GM21723 (cell line): ENCODE data around the gene ARRB1.
A peak's percentile ranks its signal among the peaks of the same experiment; 100 is the strongest.
"Not testable (repeated sequence)": the region's sequence is repeated elsewhere in the genome, so short reads cannot be mapped to it uniquely, and the experiment has no call there.

Experiments used
- ATAC-seq: cut with Tn5 transposase; IDR thresholded peaks from one replicate; pipeline ENCODE4 v1.9.1; 2021; ENCODE audit warnings: mild to moderate bottlenecking, moderate library complexity; ENCODE audit not compliant: unreplicated experiment

The ARRB1 gene

DNA sequence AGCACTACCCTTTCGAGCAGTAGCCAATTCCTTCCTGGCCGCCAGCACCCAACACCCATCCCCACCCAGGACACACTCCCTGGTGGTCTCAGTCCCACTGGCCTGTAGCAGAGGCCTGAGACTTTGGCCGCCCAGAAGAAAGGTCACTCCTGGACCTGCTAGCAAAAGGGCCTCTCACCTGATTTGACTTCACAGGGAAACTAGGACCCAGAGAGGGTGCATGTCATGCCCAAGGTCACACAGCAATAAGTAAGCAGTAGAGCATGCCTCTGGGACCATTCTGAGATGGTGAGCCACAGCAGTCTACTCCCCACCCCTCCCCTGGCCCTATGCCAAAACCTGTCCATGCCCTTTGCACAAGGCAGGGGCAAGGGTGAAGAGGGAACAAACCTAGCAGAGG lies 7.3 kb downstream of the ARRB1 start:
- no peak for ATAC-seq

DNA sequence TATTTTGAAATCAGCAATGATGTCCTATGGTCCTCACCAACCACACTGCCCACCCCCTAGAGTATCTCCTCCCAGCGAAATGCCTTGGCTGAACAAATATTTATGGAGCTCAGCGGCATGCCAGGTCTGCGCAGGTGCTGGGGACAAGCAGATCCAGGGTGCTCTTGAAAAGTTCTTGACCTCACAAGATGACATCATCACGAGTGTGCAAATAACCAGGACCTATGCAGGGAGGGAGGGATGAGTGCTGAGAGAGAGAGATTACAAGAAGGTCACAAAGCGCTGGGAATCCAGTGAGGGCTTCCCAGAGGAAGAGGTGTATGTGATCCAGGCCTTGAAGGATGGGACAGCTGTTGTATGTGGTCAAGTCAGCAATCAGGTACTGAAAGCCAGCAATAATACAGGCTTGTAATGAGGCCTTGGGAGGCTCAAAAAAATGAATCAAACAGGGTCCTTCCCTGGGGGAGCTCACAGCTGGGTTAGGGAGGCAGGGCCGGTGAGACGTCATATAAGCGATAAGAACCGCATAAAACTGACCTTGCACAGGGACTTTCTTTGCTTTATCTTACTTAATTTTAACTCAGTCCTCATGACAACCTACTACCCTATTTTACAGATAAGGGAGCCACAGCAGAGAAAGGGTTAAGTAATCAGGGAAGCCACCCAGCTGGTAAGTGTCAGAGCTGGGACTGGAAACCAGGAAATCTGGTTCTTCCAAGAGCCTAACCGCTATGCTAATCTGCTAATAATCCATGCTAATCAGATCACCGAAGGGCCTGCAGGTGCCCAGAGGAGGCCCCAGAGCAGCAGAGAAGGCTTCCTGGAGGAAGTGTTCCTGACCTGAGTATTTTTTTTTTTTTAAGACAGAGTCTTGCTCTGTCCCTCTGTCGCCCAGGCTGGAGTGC lies 8.2 kb downstream of the ARRB1 start:
- no peak for ATAC-seq

DNA sequence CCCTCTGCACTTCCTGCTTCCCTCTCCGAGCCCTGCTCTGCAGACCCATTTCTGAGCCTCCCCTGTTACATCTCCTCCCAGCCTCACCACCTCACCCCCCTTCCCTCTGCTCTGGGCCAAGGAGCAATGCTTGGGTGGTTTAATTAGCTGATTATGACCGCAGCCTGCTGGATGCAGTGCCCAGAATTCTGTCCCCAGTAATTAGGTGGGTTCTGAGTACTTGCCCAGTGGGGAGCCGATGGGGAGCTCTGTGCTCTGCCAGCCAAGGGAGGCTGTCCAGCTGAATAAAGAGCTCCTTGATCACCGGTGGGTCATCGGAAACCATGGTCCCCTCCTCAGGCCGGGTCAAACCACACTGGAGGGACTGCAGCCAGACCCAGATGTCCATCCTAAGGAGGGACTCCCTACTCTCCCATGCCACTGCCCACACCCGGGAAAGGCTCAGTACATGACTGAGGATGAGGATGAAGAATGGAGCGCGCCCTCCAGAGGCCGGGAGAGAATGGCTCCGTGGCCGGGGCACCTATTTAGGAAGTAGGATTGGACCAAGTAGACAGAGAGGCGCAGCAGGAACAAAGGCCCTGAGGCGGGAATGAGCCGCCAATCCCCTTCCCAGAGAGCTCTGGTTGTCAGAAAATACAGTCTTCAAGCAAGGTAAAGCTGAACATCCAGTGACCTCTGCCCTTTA lies 9.1 kb downstream of the ARRB1 start:
- ATAC-seq: no peak

DNA sequence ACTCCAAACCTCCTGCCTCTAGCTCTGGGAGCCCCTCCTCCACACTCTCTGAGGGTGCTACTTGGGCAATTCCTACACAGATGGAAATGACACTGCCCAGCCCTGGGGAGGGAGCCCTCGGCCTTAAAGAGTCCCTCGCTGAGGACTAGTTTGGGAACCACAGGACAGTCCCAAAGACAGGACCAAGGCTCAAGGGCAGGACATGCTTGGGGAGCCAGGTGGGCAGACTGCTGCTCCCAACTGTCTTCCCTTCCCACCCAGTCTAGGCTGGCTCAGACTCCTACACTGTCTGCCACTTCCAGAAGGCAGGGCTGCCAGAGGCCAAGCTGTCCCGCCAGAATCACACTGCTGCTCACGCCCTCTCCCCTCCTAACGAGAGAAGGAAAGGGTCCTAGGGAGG lies 9.8 kb downstream of the ARRB1 start:
- no peak for ATAC-seq

DNA sequence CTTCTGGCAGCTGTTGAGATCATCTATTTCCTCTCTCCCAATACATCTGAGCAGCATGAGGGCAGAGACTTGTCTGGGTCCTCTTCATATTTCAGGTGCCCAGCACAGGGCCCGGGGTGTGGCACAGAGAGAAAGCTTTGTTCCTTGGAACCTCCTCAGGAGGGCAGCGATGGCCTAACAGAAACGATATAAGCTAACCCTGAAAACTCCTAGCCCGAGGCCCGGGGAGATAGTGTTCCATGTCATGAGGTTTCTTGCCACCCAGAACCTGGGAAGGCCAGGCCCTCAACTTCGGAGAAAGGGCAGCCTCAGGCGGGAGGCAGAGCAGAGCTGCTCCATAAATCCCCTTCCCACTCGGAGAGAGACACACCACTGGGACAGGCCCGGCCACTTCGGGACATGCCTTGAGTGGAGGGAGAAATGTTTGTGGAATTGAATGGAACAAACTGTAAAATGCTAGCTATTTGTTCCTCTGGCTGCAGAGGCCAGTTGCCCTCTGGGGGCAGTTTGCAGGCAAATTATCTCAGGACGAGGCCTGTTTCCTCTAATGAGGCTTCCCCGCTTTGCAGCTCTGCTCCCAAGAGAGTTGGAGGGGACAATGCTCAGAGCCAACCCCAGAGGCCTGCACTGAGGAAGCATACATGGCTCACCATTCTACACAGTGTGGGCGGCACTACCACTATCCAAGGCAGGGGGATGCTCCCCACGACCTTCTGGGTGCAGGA lies 11.6 kb downstream of the ARRB1 start:
- peak; percentile 34 for ATAC-seq

DNA sequence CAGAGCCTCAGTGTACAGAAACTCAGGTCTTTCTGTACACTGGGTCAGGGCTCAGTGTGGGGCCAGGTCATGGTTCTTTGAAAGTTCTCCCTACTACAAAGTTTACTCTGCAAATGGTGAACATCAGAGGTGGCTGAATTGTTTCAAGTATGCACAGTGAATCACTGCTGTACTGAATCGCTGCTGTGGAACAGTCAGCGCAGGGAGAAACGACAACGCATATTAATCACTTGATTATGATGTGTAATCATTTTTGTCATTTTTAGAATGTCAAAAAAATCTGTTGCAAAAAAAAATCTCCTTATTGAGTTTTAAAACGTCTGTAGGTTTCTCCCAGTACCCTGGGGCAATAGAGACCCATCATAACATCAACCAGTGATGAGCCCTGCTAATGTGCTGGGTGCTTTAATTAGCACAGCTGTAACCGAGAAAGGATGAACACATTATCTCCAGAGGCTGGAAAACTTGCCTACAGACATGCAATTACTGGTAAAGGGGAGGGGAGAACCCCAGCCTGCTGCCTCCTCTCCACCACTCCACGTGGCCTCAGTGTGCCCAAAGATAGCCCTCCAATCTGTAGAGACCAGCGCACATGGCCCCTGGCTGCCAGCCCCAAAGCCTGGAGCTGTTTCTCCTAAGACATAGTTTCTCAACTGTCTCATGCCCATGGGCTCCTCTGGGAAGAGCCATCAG lies 12.8 kb downstream of the ARRB1 start:
- ATAC-seq: no peak

DNA sequence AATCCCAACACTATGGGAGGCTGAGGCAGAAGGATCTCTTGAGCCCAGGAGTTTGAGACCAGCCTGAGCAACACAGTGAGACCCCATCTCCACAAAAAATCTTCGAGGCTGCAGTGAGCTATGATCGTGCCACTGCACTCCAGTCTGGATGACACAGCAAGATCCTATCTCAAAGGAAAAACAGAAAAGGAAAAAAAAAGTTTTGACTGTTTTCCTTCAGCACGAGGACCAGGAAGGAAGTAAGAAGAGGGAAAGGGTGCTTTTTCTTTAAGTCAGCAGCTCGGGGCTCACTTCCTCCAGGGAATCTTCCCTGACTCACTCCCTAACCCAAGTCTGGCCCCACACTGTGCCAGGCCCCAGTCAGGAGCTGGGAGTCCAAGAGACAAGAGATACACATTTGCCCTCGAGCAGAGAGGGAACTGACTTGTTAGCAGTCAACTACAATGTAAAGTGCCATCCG lies 14.2 kb downstream of the ARRB1 start:
- ATAC-seq: no peak

DNA sequence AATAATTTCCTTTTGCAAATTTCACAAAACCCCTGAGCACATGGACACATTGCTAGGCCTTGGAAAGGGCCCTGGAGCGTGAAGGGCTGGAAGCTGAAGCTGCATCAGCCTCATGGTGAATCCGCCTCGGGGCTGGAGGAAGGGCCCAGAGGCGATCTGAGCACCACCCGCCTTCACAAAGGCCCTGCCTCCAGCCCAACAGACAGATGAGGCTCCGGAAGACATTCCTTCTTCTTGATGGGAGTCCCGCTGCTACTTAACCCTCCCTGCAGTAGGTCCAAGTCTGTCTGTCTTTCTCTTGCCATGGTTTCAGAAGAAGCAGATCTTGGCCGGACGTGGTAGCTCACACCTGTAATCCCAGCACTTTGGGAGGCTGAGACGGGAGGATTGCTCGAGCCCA lies 16.5 kb downstream of the ARRB1 start:
- no peak for ATAC-seq

DNA sequence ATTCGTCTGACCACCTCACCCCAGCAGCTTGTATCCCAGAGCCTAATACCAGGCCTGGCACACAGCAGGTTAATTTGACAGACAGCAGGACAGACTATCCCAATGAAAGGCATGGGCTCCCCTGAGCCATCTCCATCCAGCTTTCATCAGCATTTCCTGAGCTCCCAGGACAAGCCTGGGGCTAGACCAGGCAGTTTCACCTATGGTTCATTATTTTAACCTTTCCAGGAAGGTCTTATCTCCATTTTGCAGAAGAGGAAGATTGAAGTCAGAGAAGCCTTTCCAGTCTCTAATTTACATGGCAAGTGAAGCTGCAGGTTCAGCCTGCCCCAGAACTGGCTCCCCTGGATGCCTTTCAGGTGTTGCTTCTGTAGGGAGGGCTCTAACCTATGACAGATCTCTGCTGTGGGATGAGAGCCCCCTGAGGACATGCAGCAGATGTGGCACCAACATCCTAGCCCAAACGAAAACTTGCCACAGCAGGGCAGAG lies 17.0 kb downstream of the ARRB1 start:
- ATAC-seq: no peak

DNA sequence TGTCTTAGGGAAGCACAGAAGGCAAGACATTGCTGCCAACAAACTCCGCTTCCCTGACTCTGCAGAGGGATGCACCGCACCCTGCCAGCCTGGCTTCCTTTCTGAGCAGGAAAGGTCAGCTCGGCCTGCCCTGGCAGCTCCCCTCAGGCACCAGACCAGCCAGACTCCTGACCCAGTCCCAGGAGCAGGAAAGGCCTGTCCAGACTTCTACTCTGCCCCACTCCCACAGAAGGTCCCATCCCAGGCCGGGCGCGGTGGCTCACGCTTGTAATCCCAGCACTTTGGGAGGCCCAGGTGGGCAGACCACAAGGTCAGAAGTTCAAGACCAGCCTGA lies 17.7 kb downstream of the ARRB1 start:
- no peak for ATAC-seq

DNA sequence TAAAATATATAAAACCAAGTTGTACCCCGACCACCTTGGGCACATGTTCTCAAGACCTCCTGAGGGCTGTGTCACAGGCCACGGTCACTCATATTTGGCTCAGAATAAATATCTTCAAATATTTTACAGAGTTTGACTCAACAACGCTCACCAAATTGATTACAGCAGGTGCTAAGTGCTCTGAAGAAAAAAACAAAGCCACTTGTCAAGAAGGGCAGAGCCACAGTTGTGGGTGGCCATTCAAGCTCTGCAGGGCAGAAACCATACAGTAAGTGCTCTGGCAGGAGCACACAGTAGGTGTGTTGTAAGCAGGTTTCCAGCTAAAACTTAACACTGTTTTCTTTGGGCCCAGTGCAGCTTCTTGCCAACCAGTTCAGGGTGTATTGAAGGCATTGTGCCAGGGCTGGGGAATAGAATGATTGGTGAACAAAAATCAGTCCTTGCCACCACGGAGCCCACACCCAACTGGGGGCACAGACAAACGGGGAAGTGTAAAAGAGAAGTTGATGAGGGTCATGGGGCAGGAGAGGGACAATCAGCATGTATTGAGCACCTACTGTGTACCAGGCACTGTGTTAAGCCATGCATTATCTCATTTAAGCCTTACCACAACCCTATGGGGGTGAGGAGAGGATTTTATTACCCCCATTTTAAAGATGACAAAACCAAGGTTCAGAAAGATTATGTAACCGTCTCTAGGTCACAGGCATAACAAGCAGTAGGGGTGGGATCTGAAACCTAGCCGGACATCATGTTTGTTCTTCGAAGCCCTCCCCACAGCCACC lies 18.2 kb downstream of the ARRB1 start:
- no peak for ATAC-seq

DNA sequence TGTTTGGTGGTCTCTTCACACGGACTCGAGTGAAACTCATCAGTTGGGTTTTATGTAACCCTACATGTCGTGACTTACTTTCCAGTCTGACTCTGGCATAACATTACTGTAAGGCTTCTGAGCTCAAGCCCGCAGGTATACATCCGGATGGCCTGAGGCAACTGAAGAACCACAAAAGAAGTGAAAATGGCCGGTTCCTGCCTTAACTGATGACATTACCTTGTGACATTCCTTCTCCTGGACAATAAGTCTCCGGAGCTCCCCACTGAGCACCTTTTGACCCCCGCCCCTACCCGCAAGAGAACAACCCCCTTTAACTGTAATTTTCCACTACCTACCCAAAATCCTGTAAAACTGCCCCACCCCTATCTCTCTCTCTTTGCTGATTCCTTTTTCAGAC lies 19.7 kb downstream of the ARRB1 start:
- not testable (repeated sequence) for ATAC-seq

DNA sequence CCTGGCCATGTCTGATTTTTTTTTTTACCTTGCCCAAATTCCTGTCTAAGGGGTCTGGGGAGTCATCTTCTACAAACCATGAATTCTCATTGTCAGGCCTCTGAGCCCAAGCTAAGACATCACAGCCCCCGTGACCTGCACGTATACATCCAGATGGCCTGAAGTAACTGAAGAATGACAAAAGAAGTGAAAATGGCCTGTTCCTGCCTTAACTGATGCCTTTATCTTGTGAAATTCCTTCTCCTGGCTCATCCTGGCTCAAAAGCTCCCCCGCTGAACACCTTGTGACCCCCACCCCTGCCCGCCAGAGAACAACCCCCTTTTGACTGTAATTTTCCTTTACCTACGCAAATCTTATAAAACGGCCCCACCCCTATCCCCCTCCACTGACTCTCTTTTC lies 20.2 kb downstream of the ARRB1 start:
- not testable (repeated sequence) for ATAC-seq

DNA sequence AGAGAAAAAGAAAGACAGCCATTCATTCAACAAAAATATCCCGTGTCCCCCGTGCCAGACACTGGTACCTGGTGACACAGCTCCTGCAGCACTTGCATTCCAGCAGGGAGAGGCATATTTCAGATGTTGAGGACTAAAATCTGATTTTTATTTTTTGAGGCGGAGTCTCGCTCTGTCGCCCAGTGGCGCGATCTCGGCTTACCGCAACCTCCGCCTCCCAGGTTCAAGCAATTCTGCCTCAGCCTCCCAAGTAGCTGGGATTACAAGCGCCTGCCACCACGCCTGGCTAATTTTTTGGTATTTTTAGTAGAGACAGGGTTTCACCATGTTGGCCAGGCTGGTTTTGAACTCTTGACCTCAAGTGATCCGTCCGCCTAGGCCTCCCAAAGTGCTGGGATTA lies 20.6 kb downstream of the ARRB1 start:
- ATAC-seq: not testable (repeated sequence)

DNA sequence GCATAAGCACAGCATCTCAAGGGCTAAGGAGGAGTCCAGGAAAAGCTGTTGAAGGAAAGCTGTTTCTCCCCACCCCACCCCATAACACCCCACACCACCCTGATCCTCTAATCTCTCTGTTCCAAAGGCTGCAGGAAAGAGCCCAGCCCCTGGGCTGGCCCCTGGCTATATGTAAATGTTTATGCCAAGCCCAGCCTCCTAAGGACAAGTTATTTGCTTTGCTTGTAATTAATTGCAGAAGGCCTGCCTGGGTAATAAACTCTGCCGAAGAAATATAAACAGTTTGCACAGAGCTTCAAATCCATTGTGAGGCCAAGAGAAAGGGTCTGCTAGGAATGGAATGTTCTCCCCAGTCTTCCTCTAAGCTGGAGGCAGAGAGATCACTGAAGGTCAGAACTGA lies 21.2 kb downstream of the ARRB1 start:
- no peak for ATAC-seq

DNA sequence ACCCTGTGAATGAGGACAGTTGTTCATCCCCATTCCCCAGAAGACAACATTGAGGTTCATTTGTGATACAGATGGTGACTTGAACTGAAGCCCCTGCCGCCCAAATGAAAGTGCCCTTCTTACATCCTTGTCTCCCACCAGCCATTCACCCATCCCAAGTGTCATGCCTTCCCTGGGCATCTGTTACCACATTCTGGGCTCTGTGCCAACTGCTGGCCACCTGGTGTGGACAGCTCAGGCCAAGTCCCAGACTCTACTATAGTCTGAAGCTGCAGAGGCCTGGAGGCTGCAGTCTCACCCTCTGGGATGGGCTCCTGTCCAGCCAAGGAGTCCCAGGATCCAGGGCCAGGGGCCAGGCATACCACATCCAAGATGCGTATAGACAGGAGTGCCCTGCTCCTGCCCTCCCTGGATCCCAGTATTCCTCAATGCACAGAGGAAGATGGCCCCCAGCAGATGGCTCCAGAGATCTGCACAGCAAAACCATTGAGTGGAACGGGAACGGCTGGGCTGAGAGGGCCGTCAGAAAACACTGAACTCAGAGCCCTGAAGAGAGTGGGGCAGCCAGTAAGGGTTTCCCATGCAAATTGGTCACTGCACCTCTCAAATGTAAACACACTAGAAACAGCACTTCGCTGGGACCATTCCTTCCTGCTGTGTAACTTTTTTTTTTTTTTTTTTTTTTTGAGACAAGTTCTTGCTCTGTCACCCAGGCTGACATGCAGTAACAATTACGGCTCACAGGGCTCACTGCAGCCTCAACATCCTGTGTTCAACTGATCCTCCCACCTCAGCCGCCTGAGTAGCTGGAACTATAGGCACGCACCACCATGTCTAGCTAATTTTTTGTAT lies 22.8 kb downstream of the ARRB1 start:
- ATAC-seq: peak; percentile 60

DNA sequence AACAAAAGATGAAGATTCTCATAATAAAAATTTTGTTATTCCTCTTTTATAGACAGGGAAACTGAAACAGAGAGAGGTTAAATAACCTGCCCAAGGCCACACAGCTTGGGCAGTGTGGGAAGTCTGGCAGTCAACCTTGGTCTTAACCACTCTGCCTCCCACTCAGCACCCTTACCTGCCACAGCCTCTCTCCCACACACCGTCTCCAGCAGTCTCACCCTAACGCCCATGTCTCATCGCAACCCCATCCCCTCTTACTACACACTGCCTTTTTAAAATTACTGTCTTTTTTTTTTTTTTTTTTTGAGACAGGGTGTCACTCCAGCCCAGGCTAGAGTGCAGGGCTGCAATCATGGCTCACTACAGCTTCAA lies 25.0 kb downstream of the ARRB1 start:
- ATAC-seq: no peak

DNA sequence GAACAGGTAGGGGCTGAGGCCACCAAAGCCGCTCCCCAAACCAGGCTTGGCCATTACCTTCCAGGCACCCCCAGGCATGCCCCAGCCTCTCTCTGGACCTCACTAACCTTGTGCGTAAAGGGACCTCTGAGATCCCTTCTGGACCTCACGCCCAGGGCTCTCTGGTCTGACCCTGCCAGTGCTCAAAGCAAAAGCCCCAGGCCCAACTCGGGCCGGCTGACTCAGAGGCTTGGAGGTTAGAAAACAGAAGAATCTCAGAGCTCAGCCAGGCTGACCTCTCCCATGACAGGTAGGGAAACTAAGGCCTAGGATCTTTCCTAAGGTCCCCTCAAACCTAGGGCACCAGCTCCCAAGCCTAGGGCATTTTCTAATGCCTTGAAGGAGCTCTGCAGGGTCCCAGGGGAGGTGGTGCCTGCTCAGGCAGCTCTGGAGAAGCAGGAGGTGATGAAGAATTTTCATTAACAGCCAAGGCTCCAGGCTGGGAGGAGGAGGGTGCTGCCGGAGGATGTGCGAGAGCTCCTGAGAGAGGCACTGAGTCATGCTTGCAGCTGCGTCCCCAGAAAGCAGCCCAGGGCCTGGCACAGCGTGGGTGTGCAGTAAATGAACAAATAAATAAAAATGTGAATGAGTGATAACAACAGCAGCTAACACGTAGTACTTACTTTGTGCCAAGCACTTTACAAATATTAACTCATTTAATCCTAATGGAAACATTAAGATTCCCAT lies 25.6 kb downstream of the ARRB1 start:
- ATAC-seq: no peak

DNA sequence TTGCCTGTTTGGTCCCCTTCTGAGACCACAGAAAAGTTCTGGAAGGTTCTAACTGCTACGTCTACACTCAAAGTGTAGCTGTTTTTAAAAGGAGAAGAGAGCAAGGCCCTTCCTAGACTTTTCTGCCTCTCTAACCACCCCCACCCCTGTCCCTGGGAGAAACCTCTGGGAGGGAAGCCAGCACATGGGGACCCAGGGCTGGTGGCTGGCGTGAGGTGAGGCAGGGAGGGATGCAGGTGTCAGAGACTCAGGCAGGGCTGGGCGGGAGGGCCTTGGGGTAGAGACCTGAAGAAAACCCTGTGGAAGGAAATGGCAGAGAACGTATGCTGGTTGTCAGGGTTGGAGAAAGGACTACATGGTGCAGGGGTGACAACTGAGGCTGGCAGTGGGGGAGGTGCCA lies 26.7 kb downstream of the ARRB1 start:
- ATAC-seq: no peak
